NOMO-1 treated with DMSO at 0.1 percent for 48 hours (cell line): ENCODE measurements around the gene LILRA2.
"Not testable (repeated sequence)": the region's sequence is repeated elsewhere in the genome, so short reads cannot be mapped to it uniquely, and the experiment has no call there.

ENCODE experiments used
- DNase-seq: peaks from one replicate; lab custom pipeline; 2025; ENCODE audit not compliant: unreplicated experiment; lab: John Stamatoyannopoulos, UW

LILRA2 gene

DNA sequence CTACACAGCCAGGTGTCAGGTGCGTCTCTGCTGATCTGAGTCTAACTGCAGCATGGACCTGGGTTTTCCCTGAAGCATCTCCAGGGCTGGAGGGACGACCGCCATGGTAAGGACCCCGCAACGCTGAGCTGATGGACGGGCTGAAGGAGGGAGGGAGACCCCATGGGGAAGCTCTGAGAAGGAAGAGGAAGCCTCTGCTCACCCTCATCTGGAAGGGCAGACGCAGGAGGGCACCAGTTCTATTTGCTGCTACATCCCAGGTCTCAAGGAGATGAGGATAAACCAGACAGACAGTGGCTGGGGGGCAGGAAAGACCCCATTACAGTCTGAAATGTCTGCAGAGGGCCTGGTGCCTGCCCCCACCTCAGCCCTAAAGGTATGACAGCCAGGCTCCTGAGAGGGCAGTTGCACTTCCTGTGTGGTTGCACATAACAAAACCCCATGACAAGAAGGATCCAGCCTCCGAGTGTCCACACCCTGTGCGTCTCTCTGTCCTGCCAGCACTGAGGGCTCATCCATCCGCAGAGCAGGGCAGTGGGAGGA lies at the start of gene LILRA2:
LILRA2 (plus strand) TSS at position 461 of the 543 bp plus-strand sequence. CDS start 89 bp downstream, outside the sequence.
- DNase-seq: peak; percentile 61

DNA sequence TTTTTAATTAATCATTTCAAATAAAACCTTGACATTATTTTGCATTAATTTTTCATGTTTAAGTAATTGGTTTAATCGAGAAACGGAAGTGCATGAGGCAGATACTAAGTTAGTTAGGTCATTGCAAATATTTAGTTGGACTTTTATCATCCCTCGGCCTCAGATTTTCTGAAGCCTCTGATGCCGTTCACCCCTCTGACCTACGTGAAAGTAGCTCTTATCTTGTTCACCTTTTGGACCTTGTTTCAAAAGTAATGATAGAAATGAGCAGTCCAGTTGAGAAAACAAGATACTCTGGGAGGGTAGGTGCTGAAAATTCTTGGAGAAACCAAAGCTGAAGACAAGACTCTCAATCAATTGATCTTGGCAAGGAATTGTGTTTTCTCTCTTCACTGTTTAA lies 48.0 kb upstream of the LILRA2 start:
- no peak for DNase-seq

DNA sequence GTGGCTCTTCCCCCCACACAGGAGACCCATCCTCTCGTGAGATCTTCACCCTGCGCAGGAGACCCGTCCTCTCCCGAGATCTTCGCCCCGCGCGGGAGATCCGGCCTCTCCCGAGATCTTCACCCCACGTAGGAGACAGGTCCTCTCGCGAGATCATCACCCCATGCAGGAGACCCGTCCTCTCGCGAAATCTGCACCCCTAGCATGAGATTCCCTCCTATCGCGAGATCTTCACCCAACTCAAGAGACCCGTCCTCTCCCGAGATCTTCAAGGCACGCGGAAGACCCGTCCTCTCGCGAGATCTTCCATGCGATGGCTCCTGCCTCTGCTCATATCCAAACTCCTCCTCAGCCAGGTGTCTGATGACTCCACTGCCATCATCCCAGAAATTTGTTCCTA lies 46.6 kb upstream of the LILRA2 start:
- no peak for DNase-seq

DNA sequence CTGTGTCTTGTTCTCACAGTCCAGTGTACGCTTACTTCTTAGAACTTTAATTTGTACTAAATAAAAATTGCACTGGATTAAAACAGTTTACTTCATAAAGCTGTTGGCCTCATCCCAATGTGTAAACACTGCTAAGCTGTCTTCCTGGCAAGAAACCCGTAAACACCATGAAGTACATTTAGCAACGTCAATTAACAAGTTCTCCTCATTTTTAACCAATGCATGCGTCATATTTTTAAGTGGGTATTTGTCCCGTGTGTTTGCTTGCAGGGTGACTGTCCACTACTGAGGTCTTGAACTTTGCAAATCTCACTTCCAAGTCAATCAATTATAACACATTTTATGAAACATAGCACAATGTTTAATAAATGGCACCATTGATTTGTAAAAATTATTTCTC lies 42.7 kb upstream of the LILRA2 start:
- no peak for DNase-seq

- peak; percentile 34 for DNase-seq
These were observed 41.1 kb upstream of the LILRA2 start for GRCh38 chr19:54532528-54532927.

DNA sequence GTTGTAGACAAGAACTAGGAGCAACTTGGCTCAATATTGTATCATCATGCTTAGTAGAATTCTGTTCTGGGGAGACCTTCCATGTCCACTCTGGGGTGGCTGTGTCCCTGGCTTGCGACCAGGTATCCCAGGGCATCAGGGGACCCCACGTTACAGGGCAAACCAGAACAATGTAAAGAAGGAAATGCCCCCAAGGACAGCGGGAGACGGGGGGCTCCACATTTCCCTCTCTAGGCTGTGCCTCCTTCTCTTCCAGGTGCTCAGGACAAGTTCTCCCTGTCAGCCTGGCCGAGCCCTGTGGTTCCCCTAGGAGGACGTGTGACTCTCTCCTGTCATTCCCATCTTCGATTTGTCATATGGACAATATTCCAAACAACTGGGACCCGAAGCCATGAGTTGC lies 40.1 kb upstream of the LILRA2 start:
- DNase-seq: no peak

DNA sequence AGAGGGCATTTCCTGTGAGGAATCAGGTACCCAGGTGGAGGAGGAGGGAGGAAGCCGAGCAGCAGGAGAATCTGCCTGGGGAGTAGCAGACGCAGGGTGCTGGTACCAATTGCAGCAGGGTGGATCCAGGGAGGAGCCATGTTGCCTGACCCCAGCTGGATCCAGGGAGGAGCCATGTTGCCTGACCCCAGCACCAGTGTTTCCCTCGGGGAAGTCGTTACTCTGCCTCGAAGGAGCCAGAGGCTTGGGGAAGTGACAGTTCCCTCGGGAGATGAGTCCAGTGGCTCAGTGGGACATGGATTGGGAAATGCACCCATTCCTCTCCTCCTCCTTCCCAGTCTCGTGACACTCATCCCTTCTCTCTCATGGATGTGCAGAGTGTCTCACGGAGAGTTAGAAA lies 39.4 kb upstream of the LILRA2 start:
- DNase-seq: no peak

GRCh38 chr19:54535601-54536000 lies 38.0 kb upstream of the LILRA2 start:
- no peak for DNase-seq

DNA sequence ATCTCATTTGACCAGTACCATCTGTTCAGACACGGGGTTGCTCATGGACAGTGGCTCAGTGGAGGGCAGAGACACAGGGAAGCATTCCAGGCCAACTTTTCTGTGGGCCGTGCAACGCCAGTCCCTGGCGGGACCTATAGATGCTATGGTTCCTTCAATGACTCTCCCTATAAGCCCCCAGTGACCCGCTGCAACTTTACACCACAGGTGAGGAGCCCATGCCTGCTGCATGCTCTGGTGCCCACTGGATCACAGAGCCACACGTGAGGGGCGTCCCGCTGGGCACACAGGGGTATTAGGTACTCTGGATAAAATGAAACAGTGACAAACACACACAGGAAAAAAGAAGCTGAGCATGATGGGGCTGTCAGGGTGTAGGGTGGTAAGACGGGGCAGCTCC lies 36.6 kb upstream of the LILRA2 start:
- DNase-seq: no peak

GRCh38 chr19:54541712-54542111 lies 31.9 kb upstream of the LILRA2 start:
- DNase-seq: no peak

DNA sequence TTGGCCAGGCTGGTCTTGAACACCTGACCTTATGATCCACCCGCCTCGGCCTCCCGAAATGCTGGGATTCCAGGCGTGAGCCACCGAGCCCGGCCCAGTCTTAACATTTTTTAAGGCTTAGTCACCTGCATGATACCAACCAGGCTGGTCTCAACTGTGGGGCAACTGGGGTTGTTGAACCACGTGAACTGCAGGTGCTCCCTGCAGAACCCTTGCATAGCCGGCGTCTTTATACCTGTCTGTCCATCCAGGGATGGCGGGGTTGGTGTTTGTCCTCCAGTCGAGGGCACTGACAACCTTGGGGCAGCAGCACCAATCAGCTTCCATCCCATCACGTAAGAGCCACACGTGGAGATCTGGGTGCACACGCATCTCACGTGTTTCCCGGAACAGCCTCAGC lies 24.8 kb upstream of the LILRA2 start:
- no peak for DNase-seq

DNA sequence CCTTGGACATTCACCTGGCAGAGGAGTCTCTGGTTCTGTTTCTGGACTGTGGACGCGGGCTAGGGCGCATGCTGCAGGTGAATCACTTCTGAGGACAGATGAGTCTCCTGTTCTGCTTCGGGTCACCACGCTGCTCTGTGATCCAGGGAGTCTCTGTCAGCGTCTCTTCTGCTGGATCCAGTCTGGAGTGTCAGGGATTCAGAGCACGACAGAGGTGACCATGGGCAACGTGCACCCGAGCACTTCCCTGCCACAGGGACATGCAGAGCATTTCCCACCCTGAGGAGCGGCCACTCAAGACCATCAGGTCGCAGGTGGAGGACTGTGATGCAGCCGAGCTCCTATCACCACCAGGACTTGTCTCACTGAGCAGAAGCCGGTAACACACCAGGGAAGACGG lies 24.4 kb upstream of the LILRA2 start:
- DNase-seq: no peak

GRCh38 chr19:54551293-54551692 lies 22.3 kb upstream of the LILRA2 start:
- no peak for DNase-seq

GRCh38 chr19:54551950-54552912 lies 21.4 kb upstream of the LILRA2 start:
- peak; percentile 15 for DNase-seq

GRCh38 chr19:54552913-54553310 lies 20.7 kb upstream of the LILRA2 start:
- DNase-seq: no peak

DNA sequence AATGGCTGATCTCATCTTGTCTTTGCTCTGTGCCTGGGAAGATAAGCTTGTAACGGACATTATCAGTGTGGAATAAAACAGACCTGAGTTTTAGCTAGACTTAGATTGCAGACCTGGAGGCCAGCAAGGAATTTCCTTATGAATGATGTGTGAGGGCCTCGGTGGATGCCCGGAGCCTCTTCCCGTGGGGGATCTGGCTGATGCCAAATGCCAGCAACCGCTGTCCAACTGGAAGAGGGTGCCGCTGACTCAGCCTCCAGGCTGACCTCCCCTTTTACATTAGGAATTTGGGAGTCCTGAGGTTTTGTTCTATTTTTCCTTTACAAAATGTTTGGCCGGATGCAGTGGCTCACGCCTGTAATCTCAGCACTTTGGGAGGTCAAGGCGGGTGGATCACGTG lies 19.6 kb upstream of the LILRA2 start:
- DNase-seq: no peak

DNA sequence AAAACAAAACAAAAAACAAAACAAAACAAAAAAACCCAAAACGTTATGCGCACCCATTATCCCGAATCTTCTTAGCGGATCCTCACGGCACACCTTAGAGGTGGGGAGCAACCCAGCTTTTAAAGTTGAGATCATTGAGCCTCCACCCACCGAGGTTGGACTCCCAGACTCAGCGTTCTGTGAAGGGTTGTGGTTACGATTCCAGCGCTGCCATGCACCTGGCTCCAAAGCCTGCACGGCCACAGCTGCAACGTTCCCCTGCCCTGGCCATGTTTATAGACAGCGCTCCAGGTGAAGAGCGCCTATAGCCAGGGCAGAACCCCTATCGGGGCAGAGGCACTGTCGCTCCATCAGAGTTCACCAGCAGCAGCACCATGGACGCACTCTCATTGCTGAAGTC lies 18.7 kb upstream of the LILRA2 start:
- DNase-seq: no peak

DNA sequence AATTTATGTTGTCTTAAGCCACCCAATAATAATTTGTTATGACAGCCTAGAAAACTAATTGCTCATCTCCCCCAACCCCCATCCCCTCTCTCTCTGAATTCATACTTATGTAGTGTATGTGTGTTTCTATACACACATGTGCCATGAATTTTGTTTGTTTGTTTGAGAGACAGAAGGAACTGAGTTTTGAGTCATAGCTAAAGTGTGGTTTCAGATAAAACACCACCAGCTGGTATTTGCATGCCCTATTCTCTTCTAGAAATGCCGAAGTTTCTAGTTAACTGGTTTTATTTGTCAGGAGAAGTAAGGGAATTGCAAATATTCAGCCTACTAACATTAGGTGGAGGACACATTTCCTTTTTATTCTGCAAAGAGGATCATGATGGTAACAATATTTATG lies 17.4 kb upstream of the LILRA2 start:
- DNase-seq: no peak

DNA sequence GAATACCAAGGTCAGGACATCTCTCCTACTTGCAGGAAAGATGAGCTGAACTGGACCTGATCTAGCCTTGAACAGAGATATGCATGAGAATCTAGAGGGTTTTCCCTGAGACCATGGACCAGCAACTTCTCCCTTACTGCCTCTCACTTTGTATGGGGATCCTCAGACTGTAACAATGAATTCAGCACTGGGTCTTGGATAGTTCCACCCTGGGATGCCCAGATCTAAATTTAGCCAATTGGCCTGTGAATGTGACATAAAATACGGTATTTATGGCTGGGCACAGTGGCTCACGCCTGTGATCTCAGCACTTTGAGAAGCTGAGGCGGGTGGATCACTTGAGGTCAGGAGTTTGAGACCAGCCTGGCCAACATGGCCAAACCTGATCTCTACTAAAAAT lies 15.3 kb upstream of the LILRA2 start:
- DNase-seq: peak; percentile 17

DNA sequence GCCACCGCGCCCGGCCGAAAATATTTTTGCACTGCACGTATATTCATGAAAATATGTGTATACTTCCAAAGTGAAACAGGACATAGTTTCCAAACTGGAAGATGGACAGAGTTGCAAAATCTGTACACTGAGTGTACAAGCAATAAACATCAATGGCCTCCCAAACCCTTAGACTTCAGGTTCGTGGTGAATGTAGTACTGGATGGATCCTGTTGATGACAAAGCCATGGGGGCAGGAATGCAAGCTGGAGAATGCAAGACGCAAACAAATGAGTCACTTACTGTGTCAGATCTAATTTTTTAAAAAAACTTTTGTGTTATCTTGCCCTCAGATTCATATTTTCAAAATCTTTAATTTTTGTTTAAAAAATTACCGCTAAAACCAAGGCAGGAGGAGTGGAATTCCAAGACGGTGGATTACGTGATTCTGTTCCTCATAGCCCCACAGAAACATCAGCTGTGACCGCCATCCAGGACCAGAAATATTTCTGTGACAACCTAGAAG lies 12.7 kb upstream of the LILRA2 start:
- no peak for DNase-seq

GRCh38 chr19:54561840-54562239 lies 11.8 kb upstream of the LILRA2 start:
- DNase-seq: no peak

GRCh38 chr19:54563206-54563605 lies 10.4 kb upstream of the LILRA2 start:
- not testable (repeated sequence) for DNase-seq
